ENCODE measurements around the gene ITGA6.

- TF ChIP-seq POLR2A (IDR thresholded peaks at IDR 0.05; ENCODE audit: low read length) (no peak), GATA1 (IDR thresholded peaks at IDR 0.05; ENCODE audit: low read depth, low read length) (no peak)
These were observed 82.7 kb downstream of the ITGA6 start for GRCh38 chr2:172510088-172510487.

Measured in erythroblast (primary cell).